GM18907 (cell line): ENCODE data around the gene ADGRD1.

Source experiments
- ATAC-seq: cut with Tn5 transposase; IDR thresholded peaks from one replicate; pipeline ENCODE4 v1.9.1; 2021; ENCODE audit warnings: mild to moderate bottlenecking, moderate library complexity; ENCODE audit not compliant: unreplicated experiment

The ADGRD1 gene

DNA sequence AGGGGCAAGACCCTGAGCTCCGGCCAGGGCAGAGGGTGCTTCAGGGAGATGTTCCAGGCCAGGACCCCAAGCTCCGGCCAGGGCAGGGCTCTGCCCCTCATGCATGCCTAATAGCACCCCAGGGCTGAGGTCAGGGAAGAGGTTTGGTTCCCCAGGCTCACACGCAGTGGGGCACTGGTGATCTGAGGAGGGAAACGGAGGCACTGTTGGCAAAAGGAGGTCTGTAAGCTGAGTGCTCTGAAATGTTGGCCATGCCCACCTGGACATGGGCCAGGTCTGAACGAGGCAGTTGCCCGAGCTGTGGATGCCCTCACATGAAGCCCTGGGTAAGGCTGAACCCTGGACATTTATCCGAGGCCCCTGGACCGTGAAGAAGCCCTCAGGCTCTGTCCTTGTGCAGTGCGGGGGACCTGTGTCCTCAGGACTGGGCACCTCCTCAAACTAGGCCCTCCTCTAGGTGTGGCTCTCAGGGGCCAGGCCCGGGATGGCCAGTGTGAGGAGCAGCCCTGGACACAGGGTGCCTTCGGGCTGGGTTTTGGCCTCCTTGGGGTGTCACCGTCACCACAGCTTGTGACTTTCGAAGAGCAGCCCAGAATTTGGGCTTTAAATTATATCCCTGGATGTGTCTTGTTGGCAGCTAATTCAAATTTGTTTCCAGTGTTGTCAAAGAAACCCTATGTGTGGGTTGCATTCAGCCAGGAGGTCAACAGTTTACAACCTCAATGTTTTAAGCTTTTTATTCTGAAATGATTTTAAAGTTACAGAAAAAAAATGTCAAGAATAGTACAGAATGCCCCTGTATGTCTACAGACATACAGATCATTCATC, 66.8 kb downstream of the ADGRD1 start:
- no peak for ATAC-seq

DNA sequence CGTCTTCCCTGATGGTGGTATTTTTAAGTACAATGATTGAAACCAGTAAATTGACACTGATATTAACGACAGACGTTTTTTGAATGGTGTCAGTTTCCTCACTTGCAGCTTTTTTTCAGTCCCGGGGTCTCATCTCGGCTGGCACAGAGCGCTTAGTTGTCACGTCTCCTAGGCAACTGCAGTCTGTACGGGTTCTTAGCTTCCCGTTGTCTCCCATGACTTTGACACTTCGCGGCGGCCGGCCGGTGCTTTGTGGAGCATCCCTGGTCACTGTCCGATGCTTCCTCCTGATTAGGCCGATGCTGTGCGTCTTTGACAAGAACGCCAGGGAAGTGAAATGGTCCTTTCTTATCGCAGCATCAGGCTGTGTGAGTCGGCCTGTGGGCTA, 67.4 kb downstream of the ADGRD1 start:
- no peak for ATAC-seq

DNA sequence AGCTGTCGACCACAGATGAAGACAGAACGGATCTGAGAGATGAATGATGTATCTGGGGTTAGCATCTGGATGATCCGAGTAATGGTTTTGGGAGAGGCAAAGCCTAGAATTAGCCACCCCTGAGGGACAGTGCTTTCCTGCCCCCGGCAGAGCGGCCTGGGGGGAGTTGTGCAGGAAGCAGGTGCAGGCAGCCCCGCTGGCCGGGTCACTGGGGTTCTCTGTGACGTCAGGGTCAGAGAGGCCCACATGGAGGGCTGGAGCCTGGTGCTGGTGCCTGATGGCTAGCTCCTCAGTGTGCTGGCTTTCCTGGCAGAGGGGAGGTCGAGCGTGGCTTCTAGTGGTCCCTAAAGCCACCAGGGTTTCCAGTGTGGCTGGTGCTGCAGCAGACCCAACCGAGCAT, 70.3 kb downstream of the ADGRD1 start:
- no peak for ATAC-seq

DNA sequence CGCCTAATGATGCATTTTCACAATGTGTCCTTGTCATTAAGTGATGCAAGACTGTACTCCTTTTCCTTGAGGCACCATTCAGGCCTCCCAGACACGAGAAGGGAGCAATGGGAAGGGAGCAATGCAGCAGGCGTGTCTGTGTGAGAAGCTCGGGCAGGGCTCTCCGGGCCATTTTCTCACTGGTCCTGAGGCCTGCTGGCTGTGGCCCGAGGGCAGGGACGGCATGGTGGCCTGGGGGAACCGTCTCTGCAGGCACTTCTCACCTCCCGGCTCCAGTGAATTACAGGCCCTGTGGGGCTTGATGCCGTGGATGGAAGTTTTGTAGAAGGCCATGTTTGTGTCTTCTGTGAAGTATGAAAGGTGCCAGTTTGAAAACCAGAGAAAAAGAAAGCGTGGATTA, 71.0 kb downstream of the ADGRD1 start:
- ATAC-seq, result no peak

DNA sequence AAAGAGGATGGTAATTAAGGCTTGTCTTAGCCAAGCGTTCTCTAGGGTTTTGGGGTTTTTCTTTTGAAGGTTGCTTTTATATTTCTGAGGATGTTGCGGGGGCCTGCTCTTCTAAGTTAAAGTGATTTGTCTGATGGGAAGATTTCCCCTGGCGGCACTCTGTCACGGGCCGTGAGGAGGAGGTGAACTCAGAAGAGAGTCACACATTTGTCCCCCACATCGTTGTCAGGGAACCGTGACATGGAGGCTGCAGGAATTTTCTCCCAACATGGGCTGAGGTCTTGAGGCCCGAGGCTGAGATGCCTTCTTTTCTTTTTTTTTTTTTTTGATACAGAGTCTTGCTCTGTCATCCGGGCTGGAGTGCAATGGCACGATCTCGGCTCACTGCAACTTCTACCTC, 71.5 kb downstream of the ADGRD1 start:
- ATAC-seq, result no peak

DNA sequence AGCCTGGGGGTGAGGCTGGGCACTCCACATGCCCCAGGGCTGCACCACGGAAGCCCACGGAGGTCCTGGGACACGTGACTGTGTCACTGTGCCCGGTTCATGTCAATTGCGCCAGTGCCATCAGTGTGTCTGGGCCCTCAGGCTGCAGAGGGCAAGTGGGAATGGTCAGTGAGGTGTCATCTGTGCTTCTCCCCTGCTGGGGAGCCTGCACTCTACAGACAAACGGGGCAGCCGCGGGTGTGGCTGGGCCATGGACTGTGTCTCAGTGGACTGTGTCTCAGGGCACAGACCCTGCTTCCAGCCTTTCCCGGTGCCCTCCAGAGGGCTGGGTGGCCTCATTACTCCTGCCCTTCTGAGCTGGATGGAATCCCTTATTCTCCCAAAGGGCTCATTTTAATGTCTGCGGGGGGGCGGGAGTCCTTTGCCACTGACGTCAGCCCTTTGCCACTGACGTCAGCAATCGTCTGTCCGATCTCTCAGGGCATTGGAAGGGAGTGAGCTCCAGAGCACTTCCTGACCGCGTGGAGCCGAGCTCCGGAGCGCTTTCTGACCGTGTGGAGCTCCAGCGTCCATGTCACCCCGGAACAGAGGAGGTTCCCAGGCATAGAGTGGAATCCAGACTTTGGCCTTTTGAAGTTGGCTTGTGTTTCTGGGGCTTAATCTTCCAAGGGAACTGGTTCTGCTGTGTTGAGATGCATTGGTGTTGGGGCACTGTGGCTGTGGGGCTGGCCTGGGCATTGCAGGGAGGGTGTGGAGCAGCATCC, 72.4 kb downstream of the ADGRD1 start:
- no peak for ATAC-seq

DNA sequence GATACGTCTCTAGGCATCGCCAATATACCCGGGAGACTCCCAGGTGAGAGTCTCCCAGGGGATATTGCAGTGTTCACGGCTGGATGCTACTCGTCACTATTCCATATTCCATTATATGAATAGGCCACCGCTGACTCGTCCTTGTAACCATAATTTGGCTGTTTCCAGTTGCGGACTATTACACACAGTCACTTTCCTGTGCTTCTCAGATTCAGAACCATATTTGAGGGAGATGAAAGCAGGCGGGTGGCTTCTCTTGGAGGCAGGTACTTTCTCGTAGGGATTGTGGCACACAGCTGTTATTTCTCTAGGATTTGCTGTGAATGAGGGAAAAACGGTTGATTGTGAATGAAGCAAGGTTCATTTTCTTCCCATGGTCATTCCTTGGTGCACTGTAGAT, 73.0 kb downstream of the ADGRD1 start:
- no peak for ATAC-seq

DNA sequence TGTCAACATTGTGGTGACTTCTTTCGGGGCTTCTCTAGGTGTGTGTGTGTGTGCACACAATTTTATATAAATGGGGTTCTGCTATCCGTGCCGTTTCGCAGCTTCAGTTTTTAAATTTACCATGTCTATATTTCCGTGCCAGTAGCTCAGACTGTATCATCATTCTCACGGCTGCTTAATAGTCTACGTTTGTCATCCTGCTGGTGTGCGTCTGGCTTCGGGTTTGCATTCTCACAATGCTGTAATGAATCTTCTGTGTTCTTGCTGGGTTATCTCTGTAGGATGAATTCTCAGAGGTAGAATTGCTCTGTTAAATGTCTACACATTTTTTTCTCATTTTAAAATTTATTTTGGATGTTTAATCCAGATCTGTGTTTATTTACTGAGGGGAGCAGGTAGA, 73.6 kb downstream of the ADGRD1 start:
- ATAC-seq, result no peak

DNA sequence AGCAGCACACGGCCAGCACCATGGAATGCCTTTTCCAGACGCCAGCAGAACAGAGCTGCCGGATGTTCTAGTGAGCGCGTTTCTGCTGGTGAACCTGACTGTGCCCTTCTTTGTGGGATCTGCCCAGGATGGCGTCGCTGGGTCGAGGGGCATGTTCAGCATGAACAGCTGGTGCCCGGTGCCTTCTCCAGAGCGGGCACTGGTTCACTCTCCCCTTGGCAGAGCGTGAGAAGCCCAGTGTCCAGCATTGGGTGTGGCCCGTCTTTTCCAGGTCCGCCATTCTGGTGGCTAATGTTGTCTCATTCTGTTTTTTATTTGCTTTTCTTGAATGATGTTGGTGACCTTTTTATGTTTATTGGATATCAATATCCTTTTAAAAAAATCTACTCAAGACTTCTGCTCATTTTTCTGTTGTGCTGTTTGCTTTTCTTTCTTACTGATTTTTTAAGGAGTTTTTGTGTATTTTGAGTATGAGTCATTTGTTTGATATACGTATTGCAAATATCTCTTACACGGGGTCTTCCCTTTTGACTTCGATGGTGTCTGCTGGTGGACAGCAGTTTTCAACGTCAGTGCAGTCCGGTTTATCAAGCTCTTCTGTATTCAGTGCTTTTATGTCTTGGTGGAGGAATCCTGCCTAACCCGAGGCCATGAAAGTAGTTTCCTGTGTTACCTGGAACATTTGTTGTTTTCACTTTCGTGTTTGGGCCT, 74.3 kb downstream of the ADGRD1 start:
- ATAC-seq, result no peak

DNA sequence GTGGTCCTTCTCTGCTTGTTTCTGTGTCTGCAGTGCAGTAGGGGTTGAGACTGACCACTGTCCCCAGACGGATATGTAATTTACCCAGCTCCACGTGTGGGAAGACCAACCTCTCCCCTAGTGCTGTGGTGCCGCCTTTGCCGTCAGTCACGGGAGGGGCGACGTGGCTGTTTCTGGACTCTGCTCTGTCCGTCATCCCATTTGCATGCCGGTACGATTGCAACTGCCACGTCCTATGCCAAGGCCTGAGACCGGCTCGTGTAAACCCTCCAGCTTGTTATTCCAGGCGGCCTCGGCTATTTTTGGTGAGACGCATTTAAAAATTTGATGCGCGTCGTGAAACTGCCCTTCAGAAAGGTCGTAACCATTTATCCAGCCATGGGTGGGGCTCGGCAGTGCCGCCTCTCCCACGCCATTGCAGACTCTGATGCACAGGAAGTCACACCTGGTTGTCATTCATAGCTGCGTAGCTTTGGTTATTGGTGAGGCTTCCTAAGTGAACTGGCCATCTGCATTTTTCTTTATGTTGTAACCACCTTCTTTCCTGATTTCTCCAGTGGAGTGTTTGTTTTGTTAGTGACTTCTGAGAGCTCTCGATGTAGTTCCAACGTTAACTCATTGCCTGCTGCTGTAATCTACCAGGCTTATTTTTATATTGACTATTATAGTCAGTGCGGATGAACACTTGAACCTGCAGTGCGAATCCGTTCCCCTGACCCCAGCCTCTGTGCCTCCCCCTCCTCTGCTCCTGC, 75.1 kb downstream of the ADGRD1 start:
- ATAC-seq, result no peak

DNA sequence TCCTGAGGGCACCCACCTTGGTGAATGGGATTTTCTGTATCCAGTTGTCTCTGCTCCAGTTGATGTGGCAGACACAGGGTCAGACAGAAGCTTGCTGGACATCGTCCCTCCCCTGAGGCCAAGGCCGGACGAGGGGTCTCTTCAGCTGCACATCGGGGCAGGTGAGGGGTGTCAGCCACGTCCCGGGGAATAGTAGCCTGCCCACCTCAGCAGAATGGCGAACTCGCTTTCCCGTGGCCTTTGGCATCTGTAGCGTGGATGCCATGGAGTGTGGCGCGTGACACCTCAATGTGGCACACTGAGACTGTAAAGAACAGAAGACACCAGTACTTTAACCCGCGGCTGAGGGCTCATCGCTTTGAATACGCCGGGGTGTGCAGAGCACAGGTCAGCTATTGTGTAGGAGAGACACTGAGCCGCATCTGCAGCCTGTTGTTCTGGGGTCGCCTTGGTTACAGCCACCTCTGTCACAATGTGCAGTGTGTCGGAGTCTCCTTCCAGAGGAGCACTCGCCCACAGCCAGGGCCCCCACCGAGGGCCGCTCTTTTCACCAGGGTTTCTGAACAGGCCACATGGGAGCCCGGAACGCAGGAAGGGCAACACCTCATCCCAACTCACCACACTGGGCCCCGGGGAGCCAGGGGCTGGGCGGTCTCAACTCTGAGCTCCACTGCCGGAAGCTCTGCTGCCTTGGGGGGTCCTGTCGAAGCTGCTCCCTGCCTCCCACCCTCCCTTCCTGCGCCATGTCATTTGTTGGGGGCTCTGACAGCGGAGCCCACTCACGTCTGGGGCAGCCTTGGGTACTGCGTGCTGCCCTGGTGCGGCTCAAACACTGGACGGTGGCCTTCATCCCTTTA, 77.0 kb downstream of the ADGRD1 start:
- ATAC-seq, result no peak

DNA sequence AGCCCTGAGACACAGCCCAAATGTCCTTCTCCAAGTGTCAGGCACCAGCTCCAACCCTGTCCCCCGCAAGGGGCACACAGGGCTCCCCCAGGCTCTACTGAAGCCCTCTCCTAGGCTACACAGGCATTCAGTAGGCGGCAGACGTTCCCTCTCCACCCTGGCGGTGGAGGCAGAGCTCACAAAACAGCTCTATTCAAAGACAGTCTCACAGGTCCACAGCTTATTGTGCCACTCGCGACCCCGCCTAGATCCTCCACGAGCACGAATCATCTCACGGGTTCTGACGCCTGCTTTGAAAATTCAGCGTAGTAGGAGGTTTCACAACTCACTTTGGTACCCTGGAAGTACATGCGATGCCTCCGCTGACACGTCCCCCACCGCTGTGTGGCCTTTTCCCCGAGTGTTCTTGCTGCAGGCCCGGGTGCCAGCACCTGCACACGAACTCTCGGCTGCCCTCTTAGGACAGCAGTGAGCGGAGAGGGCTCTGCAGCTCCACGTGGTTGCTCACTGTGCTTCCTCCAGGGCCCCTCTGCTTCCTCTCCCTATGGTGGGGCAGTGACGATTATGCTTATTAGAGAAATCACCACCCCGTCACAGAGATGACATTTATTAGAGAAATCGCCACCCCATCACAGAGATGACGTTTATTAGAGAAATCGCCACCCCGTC, 78.5 kb downstream of the ADGRD1 start:
- ATAC-seq, result no peak

DNA sequence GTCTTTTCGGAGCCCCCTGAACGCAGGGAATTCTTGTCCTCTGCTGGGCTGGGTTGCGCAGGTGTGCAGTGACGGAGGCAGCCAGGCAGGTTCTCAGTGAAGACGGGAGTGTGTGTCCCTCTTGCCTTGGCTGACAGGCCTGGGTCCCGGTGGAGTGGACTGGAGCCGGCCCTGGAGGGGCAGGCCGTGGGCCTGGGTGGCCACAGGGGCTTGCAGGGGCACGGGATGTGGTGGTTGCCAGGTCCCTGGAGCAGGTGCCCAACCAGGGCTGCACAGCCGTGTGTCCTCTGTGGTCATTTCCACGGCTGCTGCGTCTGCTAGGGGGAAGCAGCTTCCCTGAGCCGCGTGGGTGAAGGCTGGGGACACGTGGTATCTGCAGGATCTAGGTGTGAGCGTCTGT, 79.8 kb downstream of the ADGRD1 start:
- ATAC-seq, result no peak

DNA sequence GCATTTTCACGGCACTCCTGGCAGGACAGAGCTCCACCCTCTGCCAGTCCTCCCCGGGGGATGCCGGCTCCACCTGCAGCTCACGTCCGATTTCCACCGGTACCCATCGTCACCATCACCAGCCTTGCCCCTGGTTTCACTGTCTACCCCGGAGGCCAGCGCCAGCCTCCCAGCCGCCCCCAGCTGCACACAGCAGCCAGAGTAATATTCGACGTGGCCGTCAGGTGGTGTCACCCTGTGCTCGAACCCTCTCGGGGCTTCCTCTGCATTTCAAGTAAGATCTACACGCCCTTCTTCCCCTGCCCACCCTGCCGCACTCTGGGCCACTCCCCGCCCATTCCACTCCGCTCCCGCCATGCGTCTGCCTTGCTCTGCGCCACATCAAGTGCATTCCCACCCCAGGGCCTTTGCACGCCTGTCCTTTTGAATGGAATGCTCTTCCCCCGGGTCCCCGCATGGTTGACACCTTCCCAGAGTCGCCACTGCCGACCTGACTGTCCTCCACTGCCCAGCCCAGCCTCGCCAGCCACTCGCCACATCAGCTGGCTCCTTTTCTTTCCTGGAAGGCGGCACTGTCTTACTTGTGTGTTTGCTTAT, 80.3 kb downstream of the ADGRD1 start:
- no peak for ATAC-seq

DNA sequence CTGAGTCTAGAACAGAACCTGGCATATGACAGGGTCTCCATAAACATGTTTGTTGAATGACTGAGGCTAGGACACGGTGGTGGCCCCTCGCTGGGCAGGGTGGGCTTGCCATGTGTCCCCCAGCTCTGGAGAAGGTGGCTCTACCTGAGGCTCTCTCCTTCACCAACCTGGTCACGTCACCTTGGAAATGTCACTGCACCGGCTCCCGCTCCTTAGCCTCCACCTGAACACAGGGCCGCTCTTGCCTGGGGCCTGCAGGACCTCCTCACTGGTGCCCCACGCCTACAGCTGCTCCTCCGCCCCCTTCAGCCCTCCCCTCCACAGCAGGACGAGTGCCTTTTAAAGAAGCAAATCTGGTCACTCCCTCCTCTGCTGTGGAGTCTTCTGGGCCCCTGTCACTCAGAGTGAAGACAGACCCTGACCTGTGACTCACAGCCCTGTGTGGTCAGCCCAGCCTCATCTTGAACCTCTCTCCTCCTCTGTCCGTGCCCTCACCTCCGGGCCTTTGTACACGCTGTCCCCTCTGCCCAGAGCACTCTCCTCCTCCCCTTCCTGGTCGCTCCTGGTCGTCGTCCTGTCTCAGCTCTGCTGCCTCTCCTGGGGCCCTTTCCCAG, 81.0 kb downstream of the ADGRD1 start:
- ATAC-seq, result no peak

DNA sequence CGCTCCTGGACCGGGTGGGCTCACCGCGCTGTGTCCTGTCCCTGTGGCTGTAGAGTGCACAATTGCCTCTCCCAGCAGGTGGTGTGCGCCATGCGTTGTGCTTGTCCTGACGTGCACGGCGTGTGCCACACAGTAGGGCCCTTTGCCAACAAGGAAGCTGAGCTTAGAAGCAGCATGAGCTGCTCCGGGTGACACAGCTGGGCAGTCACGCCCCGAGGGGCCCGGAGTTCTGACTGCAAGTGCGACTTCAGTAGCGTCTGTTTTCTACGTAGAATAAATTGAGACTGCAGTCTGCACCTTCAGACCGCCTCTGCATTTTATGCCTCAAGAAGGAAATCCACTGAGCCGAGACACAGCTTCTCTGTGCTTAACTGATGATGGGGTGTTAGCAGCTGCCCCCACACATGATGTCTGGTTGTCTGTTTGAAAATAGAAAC, 81.6 kb downstream of the ADGRD1 start:
- no peak for ATAC-seq

DNA sequence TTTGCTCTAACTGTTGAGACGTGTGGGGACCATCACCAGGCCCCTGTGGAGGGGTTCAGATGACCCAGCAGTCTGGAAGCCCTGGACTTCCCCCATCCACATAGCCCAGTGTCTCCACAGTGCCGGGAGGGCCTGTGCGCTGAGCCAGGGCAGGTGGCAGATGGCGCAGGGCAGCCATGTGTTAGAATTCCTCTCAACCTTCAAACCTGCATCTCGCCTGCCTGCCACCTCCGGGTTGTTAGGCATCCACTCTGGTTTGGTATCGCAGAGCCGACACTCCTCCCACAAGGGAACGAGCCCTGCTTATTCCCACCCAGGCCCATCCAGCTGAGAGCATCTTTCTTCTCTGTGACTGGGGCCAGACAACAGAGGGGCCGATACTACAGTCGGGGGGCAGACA, 84.5 kb downstream of the ADGRD1 start:
- ATAC-seq, result no peak
